SK-N-SH treated with all-trans-retinoic acid at 6 μM for 48 hours (cell line): Measurements from ENCODE around the gene LCNL1.

Experiments used
- BACH2 ChIP-seq: fragments of 250-450 bp; sonication (Bioruptor Pico); IDR thresholded peaks from 2 replicates; pipeline ENCODE4 v1.9.0; 2021; ENCODE audit warnings: mild to moderate bottlenecking, borderline replicate concordance
- PATZ1 ChIP-seq: fragments of 250-450 bp; sonication (Bioruptor Pico); IDR thresholded peaks from 2 replicates; pipeline ENCODE4 v1.8.0; 2020; ENCODE audit warnings: mild to moderate bottlenecking, moderate library complexity, borderline replicate concordance
- PPARA ChIP-seq: fragments of 250-450 bp; sonication (Bioruptor Pico); IDR thresholded peaks from 2 replicates; pipeline ENCODE4 v1.5.0; 2020; ENCODE audit warnings: mild to moderate bottlenecking, borderline replicate concordance
- SNAI2 ChIP-seq: fragments of 250-450 bp; sonication (Bioruptor Pico); IDR thresholded peaks from 2 replicates; pipeline ENCODE4 v1.5.0; 2020; ENCODE audit warnings: mild to moderate bottlenecking, moderate library complexity
- ZC3H10 ChIP-seq: fragments of 250-450 bp; sonication (Bioruptor Pico); IDR thresholded peaks from 2 replicates; pipeline ENCODE4 v1.5.1; 2021; ENCODE audit warnings: mild to moderate bottlenecking, moderate library complexity
- ZFP3 ChIP-seq: fragments of 250-450 bp; sonication (Bioruptor Pico); IDR thresholded peaks from 2 replicates; pipeline ENCODE4 v1.5.0; 2020; ENCODE audit warnings: mild to moderate bottlenecking, moderate library complexity
- ZFP30 ChIP-seq: fragments of 450-650 bp; formaldehyde crosslinking; IDR thresholded peaks from 2 replicates; pipeline ENCODE4 v1.5.0; 2022; ENCODE audit warnings: mild to moderate bottlenecking, moderate library complexity
- TF ChIP-seq, protein P1 (sequence below): fragments of 250-450 bp; sonication (Bioruptor Pico); IDR thresholded peaks from 2 replicates; pipeline ENCODE4 v1.5.1; 2021; ENCODE audit warnings: mild to moderate bottlenecking, moderate library complexity

GRCh38 chr9:137030538-137031527 is 48.0 kb downstream of the LCNL1 start:
- TF ChIP-seq BACH2 (no peak), ZC3H10 (CRISPR knock-in tag) (no peak), SNAI2 (CRISPR knock-in tag) (no peak), PPARA (CRISPR knock-in tag) (no peak), ZFP3 (CRISPR knock-in tag) (no peak), PATZ1 (no peak), ZFP30 (CRISPR knock-in tag) (no peak)
- TF ChIP-seq, protein P1, sequence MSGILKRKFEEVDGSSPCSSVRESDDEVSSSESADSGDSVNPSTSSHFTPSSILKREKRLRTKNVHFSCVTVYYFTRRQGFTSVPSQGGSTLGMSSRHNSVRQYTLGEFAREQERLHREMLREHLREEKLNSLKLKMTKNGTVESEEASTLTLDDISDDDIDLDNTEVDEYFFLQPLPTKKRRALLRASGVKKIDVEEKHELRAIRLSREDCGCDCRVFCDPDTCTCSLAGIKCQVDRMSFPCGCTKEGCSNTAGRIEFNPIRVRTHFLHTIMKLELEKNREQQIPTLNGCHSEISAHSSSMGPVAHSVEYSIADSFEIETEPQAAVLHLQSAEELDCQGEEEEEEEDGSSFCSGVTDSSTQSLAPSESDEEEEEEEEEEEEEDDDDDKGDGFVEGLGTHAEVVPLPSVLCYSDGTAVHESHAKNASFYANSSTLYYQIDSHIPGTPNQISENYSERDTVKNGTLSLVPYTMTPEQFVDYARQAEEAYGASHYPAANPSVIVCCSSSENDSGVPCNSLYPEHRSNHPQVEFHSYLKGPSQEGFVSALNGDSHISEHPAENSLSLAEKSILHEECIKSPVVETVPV (CRISPR knock-in tag): no peak
